SK-N-MC (cell line): ENCODE measurements around the gene LRBA.

Experiments
- EZH2 ChIP-seq: fragments of 200-600 bp; sonication (generic); IDR thresholded peaks from one replicate; pipeline ENCODE4 v1.6.1; 2017; ENCODE audit warnings: antibody characterized with exemption
- FOXP2 ChIP-seq: optimal IDR thresholded peaks from 2 replicates; pipeline ENCODE3; 2011; ENCODE audit warnings: mild to moderate bottlenecking, moderate library complexity; ENCODE audit not compliant: insufficient read depth; ENCODE audit errors: extremely low read length, control extremely low read depth
- POLR2AphosphoS5 ChIP-seq: IDR thresholded peaks from 2 replicates; pipeline ENCODE4 v1.6.1; 2012; ENCODE audit warnings: mild to moderate bottlenecking, low read depth, low read length, borderline replicate concordance

- TF ChIP-seq EZH2 (no peak), POLR2AphosphoS5 (no peak), FOXP2 (no peak)
These were observed 677.4 kb downstream of the LRBA start for GRCh38 chr4:150337734-150338133.
